Testis (tissue), 2 donors: Measurements from ENCODE around the gene INO80C.

Experiments used
- CTCF ChIP-seq, 3 experiments: fragments of 450-650 bp in 2 of 3; fragments of 200-600 bp in 1 of 3; sonication (generic) in 1 of 3; IDR thresholded peaks; one replicate each; pipeline ENCODE4 v1.5.1; 2016 to 2019; ENCODE audit warnings: antibody characterized with exemption in 3 of 3, mild to moderate bottlenecking in 2 of 3, moderate library complexity in 1 of 3
- POLR2A ChIP-seq: fragments of 450-650 bp; IDR thresholded peaks from one replicate; pipeline ENCODE4 v1.6.1; 2017; ENCODE audit warnings: antibody characterized with exemption, mild to moderate bottlenecking, moderate library complexity

GRCh38 chr18:35510076-35510651 is 12.4 kb upstream of the INO80C start:
- no peak for TF ChIP-seq POLR2A
- TF ChIP-seq CTCF (IDR thresholded peaks at IDR 0.05) = no peak
